ENCODE data around the gene COL3A1.

Gene COL3A1

DNA sequence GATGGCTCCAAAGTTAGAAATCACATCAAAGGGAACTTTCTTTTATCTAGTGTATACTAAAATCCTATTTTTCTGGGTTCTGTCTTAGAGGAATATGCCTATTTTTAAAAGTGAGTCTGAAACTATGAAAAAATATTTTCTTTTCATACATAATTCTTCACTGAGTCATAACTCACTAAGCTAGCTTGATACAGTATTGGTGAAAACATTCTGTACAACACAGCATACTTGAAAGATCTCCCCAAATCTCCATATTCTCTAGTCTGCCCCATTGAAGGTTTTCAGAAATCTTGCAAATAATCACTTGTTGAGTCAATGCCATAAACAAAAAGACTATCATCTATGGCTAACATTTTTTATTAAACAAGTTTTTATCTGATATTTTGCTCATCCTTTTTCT is 44.5 kb downstream of the COL3A1 start:
- DNase-seq = no peak

DNA sequence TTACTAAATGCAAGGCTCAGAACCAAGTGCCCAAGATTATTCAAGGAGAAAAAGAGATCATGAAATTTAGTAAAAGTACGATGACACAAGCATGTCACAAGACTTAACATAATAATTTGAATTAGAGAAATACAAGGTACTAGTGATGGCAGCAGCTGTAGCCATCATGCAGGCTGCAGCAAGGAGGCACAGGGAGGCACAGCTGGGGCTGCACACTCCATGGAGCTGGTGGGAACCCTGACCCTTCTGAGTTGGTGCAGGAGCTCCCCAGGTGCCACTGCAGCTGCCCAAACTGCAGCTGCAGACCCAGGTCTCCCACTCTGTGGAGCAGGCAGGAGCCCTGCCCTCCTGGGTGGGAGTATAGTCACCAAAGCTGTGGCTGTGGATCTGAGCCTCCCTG is 46.0 kb downstream of the COL3A1 start:
- no peak for DNase-seq

DNA sequence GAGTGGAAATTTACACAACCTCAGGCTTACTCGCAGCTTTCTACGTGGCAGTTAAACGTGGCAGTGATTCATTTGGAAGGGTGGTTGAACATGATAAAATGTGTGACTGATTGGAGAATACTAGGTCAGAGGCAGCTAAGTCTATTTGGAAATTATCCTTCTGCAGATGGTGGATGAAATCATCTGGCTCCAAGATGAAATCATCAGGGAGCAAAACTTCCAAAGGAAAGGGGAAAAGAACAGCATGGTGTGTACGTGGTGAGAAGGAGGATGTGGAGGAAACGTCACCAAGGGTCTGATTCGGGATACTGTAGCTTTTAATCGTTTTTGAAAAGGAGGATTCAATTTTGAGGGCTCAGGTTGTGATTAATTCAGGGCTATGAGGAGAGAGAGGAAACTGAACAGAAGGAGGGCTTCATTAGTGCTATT is 47.9 kb downstream of the COL3A1 start:
- DNase-seq = no peak

DNA sequence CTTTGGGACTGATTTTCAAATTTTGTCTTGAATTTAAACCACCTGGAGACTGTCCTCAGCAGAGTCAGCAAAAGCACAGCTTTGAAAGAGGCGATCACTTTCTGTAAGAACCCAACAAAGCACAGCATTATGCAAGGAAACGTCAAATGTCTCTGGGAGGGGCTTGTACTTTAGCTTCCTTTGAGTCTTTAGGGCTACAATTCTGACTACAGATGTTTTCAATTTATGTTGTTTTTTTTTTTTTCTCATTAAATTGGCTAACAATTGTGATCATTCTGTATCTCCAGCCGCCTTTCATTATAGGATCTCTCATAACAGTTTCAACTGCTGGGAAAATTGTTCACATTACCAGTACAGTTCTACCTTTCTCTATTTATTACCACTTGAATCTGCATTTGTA is 48.3 kb downstream of the COL3A1 start:
- no peak for DNase-seq

DNA sequence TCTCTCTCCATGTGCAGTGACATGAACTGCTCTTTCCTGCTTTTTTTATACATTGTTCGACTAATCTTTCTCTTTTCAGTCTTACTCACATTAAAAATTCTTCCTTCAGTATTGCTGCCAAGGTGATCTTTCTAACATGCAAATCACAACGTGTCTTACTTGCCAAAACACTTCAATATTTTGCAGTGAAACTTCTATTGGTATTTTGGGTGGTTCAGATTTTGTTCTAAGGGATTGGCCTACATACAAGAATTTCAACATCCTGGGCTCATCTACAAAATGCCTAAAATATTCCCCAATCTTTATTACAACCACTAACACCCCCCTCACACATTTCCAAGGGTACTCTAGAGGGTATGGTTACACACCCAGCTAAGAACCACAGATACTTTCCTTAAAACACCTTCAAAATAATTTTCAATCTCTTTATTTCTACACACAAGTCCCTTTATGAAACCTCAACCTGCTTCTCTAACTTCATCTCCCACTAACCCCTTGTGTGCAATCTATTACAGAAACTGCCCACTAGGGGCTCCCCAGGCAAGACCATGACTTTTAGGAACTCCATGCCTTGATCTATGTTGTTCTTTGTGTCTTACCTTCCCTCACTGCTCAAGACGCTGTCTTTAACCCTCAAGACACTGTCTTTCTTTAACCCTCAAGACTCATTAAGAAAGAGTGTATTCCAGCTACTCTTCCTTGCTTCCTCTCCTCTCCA is 50.9 kb downstream of the COL3A1 start:
- DNase-seq = no peak

DNA sequence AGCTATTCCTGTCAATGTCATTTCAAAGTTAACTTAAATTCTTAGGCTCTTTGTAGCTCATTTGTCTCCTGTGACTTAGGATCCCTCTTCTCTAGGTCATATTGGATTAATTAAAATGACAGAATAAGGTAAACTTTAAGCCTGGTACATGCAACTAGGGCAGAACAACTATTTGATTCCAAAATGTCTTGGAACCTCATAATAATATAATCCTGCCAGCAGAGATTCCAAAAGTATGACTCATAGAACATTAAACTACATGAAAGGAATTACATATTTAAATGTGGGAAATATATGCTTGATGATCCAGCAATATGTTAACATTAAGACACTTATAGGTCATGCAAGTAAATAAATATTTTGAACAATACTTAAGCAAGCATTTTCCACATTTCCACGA is 63.3 kb downstream of the COL3A1 start:
- DNase-seq = no peak

DNA sequence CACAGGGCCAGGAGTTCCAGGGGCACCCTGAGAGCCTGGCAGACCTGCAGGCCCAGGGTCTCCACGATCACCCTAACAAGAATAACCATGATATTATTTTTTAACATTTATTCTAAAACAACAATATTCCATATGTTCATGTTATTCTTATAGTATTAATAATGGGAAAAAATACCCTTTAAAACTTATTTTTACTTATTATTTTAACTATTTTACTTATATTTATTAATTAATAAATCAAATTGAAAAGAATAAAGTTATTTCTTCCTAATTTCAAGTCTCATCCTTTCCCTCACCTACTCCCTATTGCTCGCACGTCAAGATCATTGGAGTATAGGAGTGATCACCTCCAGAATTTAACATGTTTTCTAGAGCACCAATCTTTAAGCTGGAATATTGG is 71.7 kb downstream of the COL3A1 start:
- DNase-seq = no peak

DNA sequence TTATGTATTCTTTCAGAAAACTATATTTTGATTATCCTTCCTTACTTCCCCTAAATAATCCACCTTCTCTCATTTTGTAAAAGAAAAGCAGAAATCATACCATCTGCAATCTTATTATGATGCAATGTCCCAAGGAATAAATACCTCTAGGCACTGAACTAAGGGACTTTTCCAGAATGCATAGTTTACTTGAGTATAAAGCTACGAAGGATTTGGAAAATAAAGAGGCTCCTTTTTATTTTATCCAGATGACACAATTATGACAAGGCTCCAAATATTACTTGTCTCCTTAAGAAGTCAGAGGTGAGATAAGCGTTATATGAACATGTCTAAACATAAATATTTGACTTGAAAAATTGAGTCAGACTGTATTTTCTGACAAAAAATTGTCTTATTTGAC is 72.1 kb downstream of the COL3A1 start:
- no peak for DNase-seq

DNA sequence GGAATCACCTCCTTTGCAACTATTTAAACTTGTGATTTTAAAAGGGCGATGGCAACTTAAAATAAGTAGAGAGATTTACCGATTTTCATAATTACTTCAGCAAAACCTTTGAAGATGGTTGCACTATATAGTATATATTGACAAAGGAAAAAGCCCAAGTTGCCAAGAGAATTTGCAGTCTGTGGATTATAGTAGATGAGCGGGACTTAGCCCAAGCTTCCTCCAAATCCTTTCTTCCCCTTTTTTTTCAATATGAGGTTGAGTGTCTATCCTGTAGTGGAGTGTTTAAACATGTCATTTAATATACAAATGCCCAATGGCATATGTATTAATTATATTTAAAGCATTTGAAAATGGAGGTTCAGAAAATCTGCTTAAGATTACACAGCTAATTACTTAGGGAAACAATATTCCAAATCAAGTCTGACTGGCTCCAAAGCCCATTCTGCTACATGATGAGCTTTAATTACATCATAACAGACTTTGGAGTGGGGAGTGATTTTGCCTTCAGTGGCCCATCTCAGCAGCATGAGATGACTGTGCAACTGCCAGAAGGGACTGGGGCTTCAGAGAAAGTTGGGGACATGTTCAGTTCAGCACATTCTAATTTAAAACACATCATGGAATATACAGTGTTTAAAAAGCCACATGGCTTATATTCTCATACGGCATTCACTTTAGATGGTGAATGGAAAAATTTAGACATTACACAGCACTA is 73.2 kb downstream of the COL3A1 start:
- DNase-seq = no peak

DNA sequence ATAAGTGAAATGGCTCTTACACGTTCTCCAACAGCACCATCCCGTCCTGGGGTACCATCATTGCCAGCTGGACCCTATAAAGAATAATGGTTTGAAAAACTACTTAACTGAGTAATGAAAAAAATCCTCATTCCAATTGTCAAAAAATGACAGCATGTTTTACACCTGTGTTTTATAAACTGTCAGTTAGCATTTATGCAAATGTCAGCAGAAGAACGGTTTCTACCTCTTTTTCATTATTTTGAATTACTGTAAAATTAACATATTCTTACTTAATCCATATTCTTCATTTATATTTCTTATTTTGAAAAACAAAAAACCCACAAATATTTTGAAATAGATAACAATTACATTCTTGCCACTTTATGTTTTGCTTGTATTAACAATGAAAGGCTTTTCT is 74.0 kb downstream of the COL3A1 start:
- DNase-seq = no peak

DNA sequence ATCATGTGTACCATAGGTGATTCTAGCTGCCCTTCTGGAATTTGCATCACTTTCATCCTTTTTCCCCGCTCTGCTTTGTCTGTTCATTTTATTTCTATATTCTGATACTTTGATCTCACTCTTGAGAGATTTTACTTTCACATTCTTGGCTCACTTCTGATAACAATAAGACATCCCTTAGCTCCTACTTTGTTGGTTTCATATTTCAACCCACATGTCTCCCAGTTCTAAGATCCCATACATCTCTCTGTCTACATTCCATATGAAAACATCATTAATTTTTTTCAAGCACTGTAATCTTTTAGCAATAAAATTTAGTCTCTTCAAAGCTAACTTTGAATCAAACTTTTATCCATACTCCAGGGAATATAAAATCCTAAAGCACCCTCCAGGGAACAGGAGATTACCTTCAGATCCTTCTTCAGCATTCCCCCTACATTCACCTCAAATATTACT is 75.6 kb downstream of the COL3A1 start:
- no peak for DNase-seq

DNA sequence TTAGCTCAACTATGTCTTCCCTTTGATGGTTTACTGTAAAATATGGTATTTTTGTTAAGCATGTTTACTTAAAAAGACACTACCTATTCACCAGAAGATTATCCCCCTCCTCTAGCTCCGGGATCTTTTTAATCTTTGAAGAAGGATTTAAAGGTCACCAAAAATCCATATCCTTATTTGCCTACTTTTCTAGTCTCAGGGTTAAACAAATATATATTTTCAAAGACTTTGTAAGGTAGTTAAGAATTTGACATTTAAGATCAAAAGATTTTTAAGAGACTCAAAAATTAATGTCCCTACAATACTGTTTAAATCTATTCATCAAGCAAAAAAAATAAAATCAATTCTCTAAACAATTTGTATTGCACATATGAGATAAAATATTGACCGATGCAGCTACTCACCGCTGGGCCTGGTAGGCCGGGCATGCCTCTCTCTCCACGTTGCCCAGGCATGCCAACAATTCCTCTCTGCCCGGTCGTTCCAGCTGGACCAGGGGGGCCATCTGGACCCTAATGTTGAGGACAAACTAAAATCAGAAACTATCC is 76.1 kb downstream of the COL3A1 start:
- DNase-seq = no peak

DNA sequence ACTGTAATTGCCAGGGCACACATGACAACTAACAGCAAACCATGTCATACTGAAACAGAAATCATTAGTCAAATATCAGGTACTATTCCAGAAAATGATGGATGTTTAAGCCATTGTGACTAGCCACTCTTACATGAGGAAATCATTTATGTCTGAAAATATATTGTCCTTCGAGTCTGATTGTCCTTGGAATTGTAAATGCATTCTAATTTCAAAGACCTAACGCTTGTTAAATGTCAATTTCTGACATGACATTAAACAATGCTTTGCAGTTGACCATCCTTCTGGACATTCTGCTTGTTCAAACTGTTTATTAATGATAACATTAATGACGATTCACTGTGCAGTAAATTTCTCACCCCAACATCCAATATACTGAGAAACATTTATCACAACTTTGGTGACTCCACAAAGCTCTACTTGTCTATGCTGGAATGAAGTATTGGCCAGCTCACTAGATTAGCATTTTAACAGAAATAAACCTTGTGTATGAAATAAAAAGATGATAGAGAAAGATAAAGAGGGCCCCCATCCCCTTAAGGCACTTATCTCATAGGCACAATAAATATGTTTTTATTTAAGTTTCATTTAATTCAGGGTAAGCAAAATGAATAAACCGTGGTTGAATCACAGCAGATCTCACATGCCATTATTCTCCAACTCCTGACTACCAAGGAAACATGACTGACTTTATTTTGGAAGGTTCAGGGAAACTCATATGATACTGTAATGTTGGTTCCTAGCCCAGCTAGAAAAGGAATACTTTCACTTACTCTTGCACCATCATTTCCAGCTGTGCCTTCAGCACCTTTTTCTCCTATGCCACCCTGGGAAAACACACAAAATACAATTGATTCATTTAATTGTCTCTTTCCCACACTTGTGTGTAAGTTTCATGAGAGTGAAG is 82.3 kb downstream of the COL3A1 start:
- no peak for DNase-seq

DNA sequence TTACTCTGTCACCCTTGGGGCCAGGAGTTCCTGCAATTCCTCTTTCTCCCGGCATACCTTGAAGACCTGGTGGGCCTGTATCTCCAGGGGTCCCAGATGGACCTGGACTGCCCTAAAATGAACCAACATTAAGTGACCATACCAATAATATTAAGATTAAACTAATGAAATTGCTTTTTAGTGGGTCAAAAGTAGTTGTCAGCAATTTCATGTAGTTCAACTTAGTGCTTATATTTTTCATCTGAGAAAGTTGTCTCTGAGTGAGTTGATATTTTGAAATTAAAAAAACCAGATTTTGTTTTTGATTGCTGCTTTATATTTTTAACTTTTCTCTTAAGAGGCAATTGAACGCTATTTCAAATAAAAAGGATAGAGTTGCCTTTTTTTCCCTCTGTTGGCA is 83.1 kb downstream of the COL3A1 start:
- DNase-seq = no peak

DNA sequence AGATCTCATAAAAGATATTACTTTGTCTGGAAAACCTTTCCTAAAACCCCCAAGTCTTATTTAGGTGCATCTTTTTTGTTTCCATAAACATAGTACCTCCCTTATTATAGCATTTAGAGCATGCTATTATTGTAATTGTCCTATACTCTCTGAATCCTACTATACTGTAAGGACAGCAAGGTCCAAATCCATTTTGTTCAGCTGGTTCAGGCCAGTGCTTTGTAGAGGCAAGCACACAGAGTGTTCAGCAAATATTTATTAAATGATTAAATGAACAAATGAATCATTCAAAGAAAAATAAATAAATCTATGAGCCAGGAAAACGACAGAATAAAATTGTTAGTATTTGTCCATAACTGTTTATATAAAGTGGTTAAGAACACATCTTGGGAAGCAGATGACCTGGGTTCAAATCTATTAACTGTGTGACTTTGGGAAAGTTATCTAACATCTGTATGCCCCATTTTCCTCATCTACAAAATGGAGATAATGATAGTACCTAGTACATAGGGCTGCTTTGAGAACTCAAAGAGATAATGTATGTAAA is 86.0 kb downstream of the COL3A1 start:
- DNase-seq = no peak
